GM19395 (cell line): Measurements from ENCODE around the gene MUTYH.

Source experiments
- ATAC-seq: cut with Tn5 transposase; IDR thresholded peaks from one replicate; pipeline ENCODE4 v1.9.1; 2021; ENCODE audit warnings: mild to moderate bottlenecking, moderate library complexity; ENCODE audit not compliant: unreplicated experiment

MUTYH gene

DNA sequence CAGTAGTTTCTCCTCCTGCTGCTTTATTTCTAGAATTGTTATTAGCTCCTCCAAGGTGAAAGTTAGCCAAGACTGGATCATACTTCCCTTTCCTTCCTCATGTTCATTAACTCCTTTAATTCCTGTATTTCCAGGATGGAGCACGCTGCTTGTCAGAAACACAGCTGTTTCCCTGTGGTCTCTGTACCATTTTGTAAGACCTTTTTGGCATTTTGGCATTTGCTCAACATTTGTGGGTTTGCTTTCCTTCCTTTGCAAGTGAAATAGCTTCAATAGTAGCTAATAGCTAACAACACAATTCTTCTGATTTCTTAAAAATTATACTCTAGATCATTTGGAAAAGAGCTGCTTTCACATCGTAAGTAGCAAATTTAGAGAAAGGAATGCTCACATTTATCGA is 57.9 kb downstream of the MUTYH start:
- ATAC-seq = no peak
